Endometrial microvascular endothelial cells (primary cell): ENCODE measurements around the gene B2M. TPM values are rescaled to one million over a fixed set of nuclear protein-coding genes. Genes with fewer than 3 reads are reported as not detected.
"Not testable (repeated sequence)": the region's sequence is repeated elsewhere in the genome, so short reads cannot be mapped to it uniquely, and the experiment has no call there.

Source experiments
- in situ Hi-C: cut with HindIII; loops from 2 replicates; pipeline ENCODE4 v1.10.0; 2017; ENCODE audit warnings: low sequenced_read_pairs, low pct_unique_long_range_greater_than_20kb; ENCODE audit errors: inconsistent ontology term
- total RNA-seq: library from RNA; depleted of rRNA; stranded (reverse); fragments of >200 nt; gene quantifications from one replicate; pipeline ENCODE4 v1.2.3, GENCODE V29; 2015; ENCODE audit errors: inconsistent ontology term

B2M gene
- total RNA-seq, 1 donor from 2014 or later: 4,064 TPM

- in situ Hi-C loops: no loop called here
Observed at GRCh38 chr15:44694416-44694815, 16.9 kb upstream of the B2M start.

GRCh38 chr15:44695294-44695693 is 16.0 kb upstream of the B2M start:
- in situ Hi-C loops: no loop called here

- in situ Hi-C loops: no loop called here
Observed at GRCh38 chr15:44697014-44697413, 14.3 kb upstream of the B2M start.

GRCh38 chr15:44698641-44699040 is 12.7 kb upstream of the B2M start:
- in situ Hi-C loops: no loop called here

GRCh38 chr15:44700676-44701075 is 10.6 kb upstream of the B2M start:
- in situ Hi-C loops: not testable (repeated sequence)

- in situ Hi-C loops: no loop called here
Observed at GRCh38 chr15:44705986-44706385, 5.3 kb upstream of the B2M start.

- in situ Hi-C loops: no loop called here
Observed at GRCh38 chr15:44706401-44706800, 4.9 kb upstream of the B2M start.

GRCh38 chr15:44706946-44707636 is 4.2 kb upstream of the B2M start:
- in situ Hi-C loops: no loop called here

- in situ Hi-C loops: no loop called here
Observed at GRCh38 chr15:44710236-44711095, 851 bp upstream of the B2M start.

- in situ Hi-C loops: no loop called here
Observed at GRCh38 chr15:44711743-44712345, 527 bp downstream of the B2M start.

GRCh38 chr15:44712346-44713005 is 1.2 kb downstream of the B2M start:
- in situ Hi-C loops: no loop called here

- in situ Hi-C loops: no loop called here
Observed at GRCh38 chr15:44713006-44713966, 2.0 kb downstream of the B2M start.

GRCh38 chr15:44715142-44715796 is 4.0 kb downstream of the B2M start:
- in situ Hi-C loops: no loop called here

GRCh38 chr15:44715797-44716334 is 4.5 kb downstream of the B2M start:
- in situ Hi-C loops: no loop called here

GRCh38 chr15:44716983-44717602 is 5.8 kb downstream of the B2M start:
- in situ Hi-C loops: no loop called here

GRCh38 chr15:44718180-44718926 is 7.0 kb downstream of the B2M start:
- in situ Hi-C loops: no loop called here

GRCh38 chr15:44718927-44719292 is 7.6 kb downstream of the B2M start:
- in situ Hi-C loops: no loop called here
